Peyer's patch (tissue), 4 donors: ENCODE data around the gene EEFSEC. TPM values are rescaled to one million over a fixed set of nuclear protein-coding genes. Genes with fewer than 3 reads are reported as not detected.

Source experiments
- DNase-seq, 3 donors: peaks; one replicate each; pipeline ENCODE4 v3.0.0-alpha.2; 2017 to 2019
- H3K27ac ChIP-seq, 4 donors: fragments of 200-600 bp; sonication (generic); one replicate each; pipeline ENCODE4 v1.5.1; 2016 to 2019
- H3K27me3 ChIP-seq, 2 donors: fragments of 200-600 bp; sonication (generic); one replicate each; pipeline ENCODE4 v1.5.1; 2019
- H3K36me3 ChIP-seq, 3 donors: fragments of 200-600 bp; sonication (generic); one replicate each; pipeline ENCODE4 v1.5.1; 2016 to 2019
- H3K4me1 ChIP-seq, 4 donors: fragments of 200-600 bp; sonication (generic); one replicate each; pipeline ENCODE4 v1.5.1; 2016 to 2019
- H3K4me3 ChIP-seq, 4 donors: fragments of 200-600 bp; sonication (generic); 1 replicate in 3 of 4; 2 replicates in 1 of 4; pipeline ENCODE4 v1.5.1; 2016 to 2019; ENCODE audit warnings: mild to moderate bottlenecking in 1 of 4
- H3K9me3 ChIP-seq, 4 donors: fragments of 200-600 bp; sonication (generic); one replicate each; pipeline ENCODE4 v1.5.1; 2016 to 2019; ENCODE audit warnings: mild to moderate bottlenecking in 1 of 4
- CTCF ChIP-seq, 6 experiments: fragments of 450-650 bp in 4 of 6; fragments of 200-600 bp in 2 of 6; sonication (generic) in 1 of 6; IDR thresholded peaks; one replicate each; pipeline ENCODE4 v1.5.1; 2017 to 2019; ENCODE audit warnings: antibody characterized with exemption in 6 of 6, mild to moderate bottlenecking in 3 of 6, moderate library complexity in 1 of 6
- POLR2A ChIP-seq, 2 donors: fragments of 450-650 bp; IDR thresholded peaks; one replicate each; pipeline ENCODE4 v1.5.1; 2017; ENCODE audit warnings: antibody characterized with exemption in 2 of 2, mild to moderate bottlenecking in 2 of 2, moderate library complexity in 2 of 2
- total RNA-seq, 4 donors: library from RNA; depleted of rRNA; stranded (reverse); fragments of >200 nt; gene quantifications; one replicate each; pipeline ENCODE4 v1.1.0, GENCODE V29; 2016

EEFSEC gene
- total RNA-seq, 4 donors from 2014 or later, result 11.7 to 50.3 (median 19.6) TPM

GRCh38 chr3:128315313-128315712 is 162.0 kb downstream of the EEFSEC start:
- TF ChIP-seq POLR2A (IDR thresholded peaks at IDR 0.05) (no peak), CTCF (IDR thresholded peaks at IDR 0.05) (no peak)
- peaks cover 0 to 6% (median 0%) of the 10 kb centered on the region in 4 donors for H3K4me1 ChIP-seq
- no peak overlapping the region for H3K27ac ChIP-seq
- no peaks in the 10 kb centered on the region for H3K9me3 ChIP-seq
- DNase-seq, result no peak
- H3K36me3 ChIP-seq, result peaks cover 0 to 7% (median 0%) of the 10 kb centered on the region in 3 donors
- no peak overlapping the region for H3K4me3 ChIP-seq
- no peaks in the 10 kb centered on the region for H3K27me3 ChIP-seq

DNA sequence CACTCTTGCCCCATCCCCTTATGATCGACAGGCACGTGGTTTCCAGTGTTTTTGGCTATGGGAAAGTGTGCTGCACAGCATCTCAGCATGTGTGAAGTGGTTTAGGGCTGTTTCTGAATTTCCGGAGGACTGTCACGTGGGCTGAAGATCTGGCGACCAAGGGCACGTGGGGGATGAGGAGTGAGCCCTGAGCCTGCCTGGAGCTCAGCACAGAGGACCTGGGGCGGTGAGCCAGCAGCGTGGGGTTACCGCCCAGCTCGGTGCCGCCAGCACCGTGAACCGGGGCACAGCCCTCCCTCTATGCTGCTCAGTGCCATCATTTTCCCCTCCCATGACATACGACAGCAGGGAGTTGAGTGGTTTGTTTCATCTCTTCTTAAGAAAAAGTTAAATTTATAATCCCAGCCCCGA is 163.2 kb downstream of the EEFSEC start:
- DNase-seq, result peak; percentile 45 to 59 (median 48)
- H3K27me3 ChIP-seq, result no peaks in the 10 kb centered on the region
- peak overlapping the region in 1 of 4 donors; percentile 32 for H3K27ac ChIP-seq
- TF ChIP-seq CTCF (IDR thresholded peaks at IDR 0.05) (no peak), POLR2A (IDR thresholded peaks at IDR 0.05) (no peak)
- H3K4me1 ChIP-seq, result peaks cover 0 to 6% (median 0%) of the 10 kb centered on the region in 4 donors
- no peak overlapping the region for H3K4me3 ChIP-seq
- no peaks in the 10 kb centered on the region for H3K9me3 ChIP-seq
- peaks cover 0 to 7% (median 0%) of the 10 kb centered on the region in 3 donors for H3K36me3 ChIP-seq

- TF ChIP-seq POLR2A (IDR thresholded peaks at IDR 0.05) (no peak), CTCF (IDR thresholded peaks at IDR 0.05) (no peak)
- Histone ChIP-seq H3K4me3 (no peak overlapping the region), H3K36me3 (peaks cover 0 to 7% (median 0%) of the 10 kb centered on the region in 3 donors), H3K9me3 (no peaks in the 10 kb centered on the region), H3K4me1 (peaks cover 0 to 6% (median 0%) of the 10 kb centered on the region in 4 donors), H3K27me3 (no peaks in the 10 kb centered on the region), H3K27ac (peak overlapping the region in 1 of 4 donors; percentile 32)
- no peak for DNase-seq
These were observed 163.9 kb downstream of the EEFSEC start for GRCh38 chr3:128317101-128317697.

DNA sequence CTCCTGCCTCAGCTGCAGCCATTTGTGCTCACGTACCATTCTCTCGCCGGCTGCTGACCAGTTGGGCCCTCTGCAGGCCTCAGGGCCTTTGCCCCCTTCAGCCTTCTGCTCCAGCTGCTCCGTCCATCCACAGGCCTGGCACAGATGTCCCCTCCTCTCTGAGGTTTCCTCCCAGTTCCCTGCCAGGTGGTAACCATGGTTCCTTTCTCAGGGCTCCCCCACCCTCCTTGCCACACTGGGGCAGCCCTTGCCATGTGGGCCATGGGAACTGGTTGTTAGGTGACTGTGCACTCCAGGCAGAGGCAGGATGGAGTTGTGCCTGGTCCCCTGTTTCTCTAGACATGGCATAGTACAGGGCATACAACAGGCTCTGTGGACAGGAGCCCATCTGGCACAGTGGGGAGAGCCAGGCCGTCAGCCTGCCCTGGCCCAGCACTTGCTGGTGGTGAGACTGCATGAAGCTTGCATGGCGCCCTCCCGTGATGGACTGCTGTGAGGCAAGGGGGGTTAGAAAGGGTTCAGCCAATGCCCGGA is 164.5 kb downstream of the EEFSEC start:
- no peak overlapping the region for H3K4me3 ChIP-seq
- H3K27ac ChIP-seq, result no peak overlapping the region
- peaks cover 0 to 6% (median 0%) of the 10 kb centered on the region in 4 donors for H3K4me1 ChIP-seq
- H3K9me3 ChIP-seq, result no peaks in the 10 kb centered on the region
- DNase-seq, result peak in 1 of 3 donors; percentile 34
- TF ChIP-seq POLR2A (IDR thresholded peaks at IDR 0.05), result no peak
- no peak for TF ChIP-seq CTCF (IDR thresholded peaks at IDR 0.05)
- peaks cover 0 to 7% (median 0%) of the 10 kb centered on the region in 3 donors for H3K36me3 ChIP-seq
- H3K27me3 ChIP-seq, result no peaks in the 10 kb centered on the region

- H3K36me3 ChIP-seq, result peaks cover 0 to 7% (median 0%) of the 10 kb centered on the region in 3 donors
- no peaks in the 10 kb centered on the region for H3K27me3 ChIP-seq
- no peak for TF ChIP-seq CTCF (IDR thresholded peaks at IDR 0.05)
- no peak for TF ChIP-seq POLR2A (IDR thresholded peaks at IDR 0.05)
- peaks cover 0 to 6% (median 0%) of the 10 kb centered on the region in 4 donors for H3K4me1 ChIP-seq
- DNase-seq, result no peak
- no peaks in the 10 kb centered on the region for H3K9me3 ChIP-seq
- H3K27ac ChIP-seq, result no peak overlapping the region
- no peak overlapping the region for H3K4me3 ChIP-seq
These were observed 165.1 kb downstream of the EEFSEC start for GRCh38 chr3:128318275-128318941.
